Measurements from ENCODE around the gene WASF2. TPM values are rescaled to one million over a fixed set of nuclear protein-coding genes. Genes with fewer than 3 reads are reported as not detected.
A peak's percentile ranks its signal among the peaks of the same experiment; 100 is the strongest.

WASF2 gene
- total and polyA plus RNA-seq, 2 of the 13 experiments (the other 11 are each of a cell fraction or from before 2014, with no cell fraction given) = 10.4 to 27.7 TPM

GRCh38 chr1:27517907-27518718 is 28.1 kb upstream of the WASF2 start (continued):
- peak; percentile 34; the same call in 1 of the 2 replicates for TF ChIP-seq KDM2A (CRISPR knock-in tag; IDR thresholded peaks at IDR 0.05; ENCODE audit: borderline replicate concordance, low read depth)
- peak; percentile 55 for TF ChIP-seq UBTF (CRISPR knock-in tag; IDR thresholded peaks at IDR 0.05)
- TF ChIP-seq GATAD2A (CRISPR knock-in tag; IDR thresholded peaks at IDR 0.05) = peak; percentile 32; the same call in 1 of the 2 replicates
- TF ChIP-seq ZBTB38 (CRISPR knock-in tag; IDR thresholded peaks at IDR 0.05) = peak; percentile 47; the same call in 1 of the 2 replicates
- peak; percentile 56; the same call in 1 of the 2 replicates for TF ChIP-seq ARID4A (CRISPR knock-in tag; IDR thresholded peaks at IDR 0.05; ENCODE audit: borderline replicate concordance)
- no peak for TF ChIP-seq HOMEZ (CRISPR knock-in tag; IDR thresholded peaks at IDR 0.05; ENCODE audit: low read depth)
- peak; percentile 87; the same call in 1 of the 2 replicates for TF ChIP-seq ZNF598 (CRISPR knock-in tag; IDR thresholded peaks at IDR 0.05; ENCODE audit: borderline replicate concordance)
- TF ChIP-seq ATF3 (CRISPR knock-in tag; IDR thresholded peaks at IDR 0.05) = 0 out of 2 replicates have a peak, but pooled peaks have one; percentile 28
- TF ChIP-seq PITX1 (CRISPR knock-in tag; IDR thresholded peaks at IDR 0.05) = peak; percentile 59; the same call in 1 of the 2 replicates
- TF ChIP-seq GFI1 (CRISPR knock-in tag; IDR thresholded peaks at IDR 0.05; ENCODE audit: borderline replicate concordance) = no peak
- TF ChIP-seq ZMYM4 (CRISPR knock-in tag; IDR thresholded peaks at IDR 0.05) = 0 out of 2 replicates have a peak, but pooled peaks have one; percentile 18
- TF ChIP-seq SOX6 (IDR thresholded peaks at IDR 0.05) = no peak
- 0 out of 2 replicates have a peak, but pooled peaks have one; percentile 7 for TF ChIP-seq SOX6 (CRISPR knock-in tag; IDR thresholded peaks at IDR 0.05)
- TF ChIP-seq GABPB1 (CRISPR knock-in tag; IDR thresholded peaks at IDR 0.05) = peak; percentile 55; the same call in 1 of the 2 replicates
- peak; percentile 71; the same call in 1 of the 2 replicates for TF ChIP-seq HIC2 (CRISPR knock-in tag; IDR thresholded peaks at IDR 0.05; ENCODE audit: low read depth)
- no peak for TF ChIP-seq RFX3 (CRISPR knock-in tag; IDR thresholded peaks at IDR 0.05)
- peak; percentile 57 for TF ChIP-seq ZFX (CRISPR knock-in tag; IDR thresholded peaks at IDR 0.05; ENCODE audit: low read depth)
- no peak for TF ChIP-seq NR2F1 (CRISPR knock-in tag; IDR thresholded peaks at IDR 0.05)
